HCT116 (cell line): ENCODE results near the gene RAP1A. TPM values are rescaled to one million over a fixed set of nuclear protein-coding genes. Genes with fewer than 3 reads are reported as not detected.

ENCODE experiments used
- ATAC-seq: fragments of 200-7000 bp; cut with Tn5 transposase; 2 replicates; pipeline ENCODE4 v1.9.1; 2020; ENCODE audit warnings: mild to moderate bottlenecking, moderate library complexity
- BruUV-seq: library from RNA; stranded (reverse); fragments of 400-500 nt; replicated peaks from 2 replicates; lab custom pipeline; 2021; lab: Mats Ljungman, UMichigan
- CTCF ChIA-PET: fragments of 300-600 bp; sonication (Branson Sonifier 250); formaldehyde crosslinking; loops from one replicate; lab custom pipeline; 2021; ENCODE audit warnings: antibody characterized with exemption; lab: Charles Lee
- POLR2A ChIA-PET: fragments of 300-600, 350-600 bp; sonication (Branson Sonifier 250); formaldehyde crosslinking; loops from one replicate; lab custom pipeline; 2021; ENCODE audit warnings: antibody characterized with exemption; lab: Charles Lee
- RAD21 ChIA-PET, 2 experiments: fragments of 300-600 bp; sonication (Branson Sonifier 250); formaldehyde crosslinking; loops; one replicate each; lab custom pipeline; 2023; ENCODE audit warnings: low total read pairs in 2 of 2; ENCODE audit not compliant: uncharacterized antibody in 2 of 2, unreplicated experiment in 2 of 2, low non-redundant PET in 1 of 2; lab: Charles Lee
- DNase-seq: peaks from one replicate; pipeline ENCODE4 v3.0.0-alpha.2; 2010; ENCODE audit warnings: low read depth, low spot score
- H2AFZ ChIP-seq: fragments of 200-600 bp; shearing (Covaris generic), sonication (generic); 2 replicates; pipeline ENCODE4 v1.6.1; 2017; ENCODE audit warnings: low read depth, mixed run types, mixed read lengths, antibody characterized with exemption, low read length; ENCODE audit not compliant: poor library complexity, severe bottlenecking
- H3K27ac ChIP-seq: 2 replicates; pipeline ENCODE4 v1.5.1; 2012; ENCODE audit warnings: low read depth, low read length
- H3K27me3 ChIP-seq: fragments of 200-600 bp; sonication (generic); 2 replicates; pipeline ENCODE4 v1.6.1; 2016; ENCODE audit warnings: mixed run types, low read length, mixed read lengths; ENCODE audit not compliant: insufficient read depth
- H3K36me3 ChIP-seq, 2 experiments: fragments of 200-500 bp in 1 of 2; fragments of 200-600 bp in 1 of 2; sonication (Bioruptor generic) in 1 of 2; sonication (generic) in 1 of 2; 2 replicates each; pipeline versions ENCODE4 v1.5.1 to v1.6.1; 2014 to 2016; ENCODE audit warnings: low read length in 2 of 2, inconsistent platforms in 1 of 2, mixed read lengths in 1 of 2, mixed run types in 1 of 2; ENCODE audit not compliant: insufficient read depth in 2 of 2, control insufficient read depth in 1 of 2
- H3K4me1 ChIP-seq, 2 experiments: fragments of 200-600 bp in 1 of 2; sonication (generic) in 1 of 2; 2 replicates each; pipeline versions ENCODE4 v1.5.1 to v1.6.1; 2012 to 2017; ENCODE audit warnings: low read length in 2 of 2, inconsistent platforms in 1 of 2, mild to moderate bottlenecking in 1 of 2, mixed read lengths in 1 of 2, mixed run types in 1 of 2, moderate library complexity in 1 of 2; ENCODE audit not compliant: insufficient read depth in 2 of 2, control insufficient read depth in 1 of 2
- H3K4me2 ChIP-seq: fragments of 200-600 bp; sonication (generic); 2 replicates; pipeline ENCODE4 v1.6.1; 2017; ENCODE audit warnings: mixed run types, low read length, mixed read lengths
- H3K4me3 ChIP-seq, 2 experiments: fragments of 200-600 bp in 1 of 2; sonication (generic) in 1 of 2; replicated peaks in 1 of 2; 2 replicates each; pipeline ENCODE4 v1.5.1; 2011 to 2016; ENCODE audit warnings: low read length in 2 of 2, control low read depth in 1 of 2, low read depth in 1 of 2, mild to moderate bottlenecking in 1 of 2, mixed read lengths in 1 of 2, mixed run types in 1 of 2
- H3K79me2 ChIP-seq: fragments of 200-600 bp; sonication (generic); 2 replicates; pipeline ENCODE4 v1.6.1; 2017; ENCODE audit warnings: mild to moderate bottlenecking, mixed run types, low read length, moderate library complexity, mixed read lengths; ENCODE audit not compliant: insufficient read depth
- H3K9ac ChIP-seq: fragments of 200-600 bp; sonication (generic); 2 replicates; pipeline ENCODE4 v1.6.1; 2016; ENCODE audit warnings: low read length, mixed read lengths
- H3K9me2 ChIP-seq: fragments of 200-600 bp; sonication (generic), shearing (Covaris generic); 2 replicates; pipeline ENCODE4 v1.6.1; 2017; ENCODE audit warnings: mixed run types, mild to moderate bottlenecking, moderate library complexity; ENCODE audit not compliant: insufficient read depth
- H3K9me3 ChIP-seq, 2 experiments: fragments of 200-500 bp in 1 of 2; fragments of 200-600 bp in 1 of 2; sonication (Bioruptor generic) in 1 of 2; sonication (generic) in 1 of 2; 2 replicates each; pipeline ENCODE4 v1.6.1; 2014 to 2017; ENCODE audit warnings: low read length in 2 of 2, mixed read lengths in 2 of 2, inconsistent platforms in 1 of 2, low read depth in 1 of 2, mild to moderate bottlenecking in 1 of 2, mixed run types in 1 of 2, moderate library complexity in 1 of 2; ENCODE audit not compliant: control insufficient read depth in 1 of 2, insufficient read depth in 1 of 2
- H4K20me1 ChIP-seq: fragments of 200-600 bp; sonication (generic), shearing (Covaris generic); 2 replicates; pipeline ENCODE4 v1.6.1; 2017; ENCODE audit warnings: mixed run types, mild to moderate bottlenecking, moderate library complexity; ENCODE audit not compliant: insufficient read depth
- CEBPB ChIP-seq: IDR thresholded peaks from 2 replicates; pipeline ENCODE4 v1.6.1; 2012; ENCODE audit warnings: low read depth
- ELF1 ChIP-seq: IDR thresholded peaks from 2 replicates; pipeline ENCODE4 v1.6.1; 2012; ENCODE audit warnings: low read depth, borderline replicate concordance
- POLR2A ChIP-seq: IDR thresholded peaks from 2 replicates; pipeline ENCODE4 v1.7.0; 2011; ENCODE audit warnings: borderline replicate concordance; ENCODE audit not compliant: insufficient read depth, insufficient read length; ENCODE audit errors: extremely low read depth
- RAD21 ChIP-seq: IDR thresholded peaks from 2 replicates; pipeline ENCODE4 v1.6.1; 2012; ENCODE audit warnings: low read depth, mild to moderate bottlenecking
- REST ChIP-seq: IDR thresholded peaks from 2 replicates; pipeline ENCODE4 v1.6.1; 2012; ENCODE audit warnings: low read depth
- SIN3A ChIP-seq: IDR thresholded peaks from 2 replicates; pipeline ENCODE4 v1.6.1; 2012; ENCODE audit warnings: low read depth
- SRF ChIP-seq: IDR thresholded peaks from 2 replicates; pipeline ENCODE4 v1.6.1; 2012; ENCODE audit warnings: low read depth
- TCF7L2 ChIP-seq: IDR thresholded peaks from 2 replicates; pipeline ENCODE4 v1.7.0; 2011; ENCODE audit warnings: borderline replicate concordance, inconsistent platforms; ENCODE audit not compliant: insufficient read depth, insufficient read length; ENCODE audit errors: extremely low read depth
- ZNF274 ChIP-seq: fragments of 200-500 bp; sonication (Bioruptor generic); IDR thresholded peaks from 2 replicates; pipeline ENCODE4 v1.6.1; 2014; ENCODE audit warnings: mild to moderate bottlenecking, low read depth, low read length, inconsistent platforms
- intact Hi-C: fragments of 100-400 bp; cut with micrococcal nuclease; formaldehyde crosslinking; loops from 2 replicates; pipeline ENCODE4 v1.10.0; 2022
- total RNA-seq: library from RNA; stranded (reverse); gene quantifications from one replicate; pipeline ENCODE4 v1.2.1, GENCODE V29; 2021; ENCODE audit not compliant: unreplicated experiment

The RAP1A gene
- total RNA-seq, 1 experiment from 2014 or later = 46.2 TPM

- intact Hi-C loops = no loop called here
- Histone ChIP-seq H3K4me2 (no peak overlapping the region), H3K79me2 (peaks cover 72% of the 10 kb centered on the region), H2AFZ (no peak overlapping the region), H3K9ac (no peak overlapping the region), H3K9me3 (no peaks in the 10 kb centered on the region), H3K27me3 (no peaks in the 10 kb centered on the region), H4K20me1 (peaks cover 7% of the 10 kb centered on the region; the same call in 1 of the 2 replicates), H3K27ac (no peak overlapping the region), H3K4me3 (no peak overlapping the region), H3K9me2 (no peaks in the 10 kb centered on the region), H3K36me3 (no peaks in the 10 kb centered on the region), H3K4me1 (no peaks in the 10 kb centered on the region)
- ChIA-PET POLR2A (no interaction called here), RAD21 (interaction anchor here in 1 of 2 experiments (0.6 kb wide), 1 partner anchor 62 kb away, joined by 7 read pairs; no protein-coding TSS in a partner anchor), CTCF (interaction anchor here (1.4 kb wide), 1 partner anchor 132 kb away, joined by 3 read pairs; no protein-coding TSS in a partner anchor)
- DNase-seq (no peak), ATAC-seq (no peak)
- TF ChIP-seq SRF = no peak
- TF ChIP-seq CEBPB = no peak
- TF ChIP-seq REST = no peak
- TF ChIP-seq RAD21 = no peak
- TF ChIP-seq TCF7L2 = no peak
- no peak for TF ChIP-seq POLR2A
- TF ChIP-seq SIN3A = no peak
- no peak for TF ChIP-seq ELF1
- no peak for TF ChIP-seq ZNF274
- BruUV-seq = no TSS peak
Measured at GRCh38 chr1:111639602-111640198, 20.1 kb downstream of the RAP1A start.
